ENCODE measurements around the gene PORCN. TPM values are rescaled to one million over a fixed set of nuclear protein-coding genes. Genes with fewer than 3 reads are reported as not detected.

The PORCN gene
- total RNA-seq, 1 donor from 2014 or later = 15.0 TPM

GRCh38 chrX:48475774-48476577 lies 32.8 kb upstream of the PORCN start, which contains the start of gene FTSJ1:
Gene FTSJ1 (plus strand): TSS chrX:48476199. CDS start chrX:48478048, 1,849 bp downstream.
- peak; percentile 44 for DNase-seq (ENCODE audit: extremely low read depth, low read depth, low spot score)

- DNase-seq (ENCODE audit: extremely low read depth, low read depth, low spot score) = no peak
These were observed 31.9 kb upstream of the PORCN start for GRCh38 chrX:48476919-48477318.

GRCh38 chrX:48477960-48478755 lies 30.6 kb upstream of the PORCN start:
- DNase-seq (ENCODE audit: extremely low read depth, low read depth, low spot score) = no peak

GRCh38 chrX:48478806-48479205 lies 30.0 kb upstream of the PORCN start:
- DNase-seq (ENCODE audit: extremely low read depth, low read depth, low spot score) = no peak

- DNase-seq (ENCODE audit: extremely low read depth, low read depth, low spot score) = no peak
These were observed 28.6 kb upstream of the PORCN start for GRCh38 chrX:48480142-48480541.

- no peak for DNase-seq (ENCODE audit: extremely low read depth, low read depth, low spot score)
These were observed 28.2 kb upstream of the PORCN start for GRCh38 chrX:48480583-48480982.

GRCh38 chrX:48482526-48482925 lies 26.3 kb upstream of the PORCN start:
- DNase-seq (ENCODE audit: extremely low read depth, low read depth, low spot score) = no peak

- no peak for DNase-seq (ENCODE audit: extremely low read depth, low read depth, low spot score)
These were observed 21.4 kb upstream of the PORCN start for GRCh38 chrX:48487362-48487798.

- DNase-seq (ENCODE audit: extremely low read depth, low read depth, low spot score) = no peak
These were observed 20.8 kb upstream of the PORCN start for GRCh38 chrX:48488034-48488433.

GRCh38 chrX:48489296-48489695 lies 19.5 kb upstream of the PORCN start:
- DNase-seq (ENCODE audit: extremely low read depth, low read depth, low spot score) = no peak

- DNase-seq (ENCODE audit: extremely low read depth, low read depth, low spot score) = no peak
These were observed 18.9 kb upstream of the PORCN start for GRCh38 chrX:48489892-48490291.

- DNase-seq (ENCODE audit: extremely low read depth, low read depth, low spot score) = no peak
These were observed 18.1 kb upstream of the PORCN start for GRCh38 chrX:48490661-48491060.

GRCh38 chrX:48491809-48492208 lies 17.0 kb upstream of the PORCN start:
- no peak for DNase-seq (ENCODE audit: extremely low read depth, low read depth, low spot score)

GRCh38 chrX:48492293-48492910 lies 16.4 kb upstream of the PORCN start:
- DNase-seq (ENCODE audit: extremely low read depth, low read depth, low spot score) = no peak

- no peak for DNase-seq (ENCODE audit: extremely low read depth, low read depth, low spot score)
These were observed 14.9 kb upstream of the PORCN start for GRCh38 chrX:48493890-48494364.

- DNase-seq (ENCODE audit: extremely low read depth, low read depth, low spot score) = no peak
These were observed 12.1 kb upstream of the PORCN start for GRCh38 chrX:48496660-48497059.

GRCh38 chrX:48497871-48498270 lies 10.9 kb upstream of the PORCN start:
- DNase-seq (ENCODE audit: extremely low read depth, low read depth, low spot score) = no peak

GRCh38 chrX:48498374-48498809 lies 10.4 kb upstream of the PORCN start:
- no peak for DNase-seq (ENCODE audit: extremely low read depth, low read depth, low spot score)

GRCh38 chrX:48504261-48504660 lies 4.5 kb upstream of the PORCN start:
- no peak for DNase-seq (ENCODE audit: extremely low read depth, low read depth, low spot score)

- no peak for DNase-seq (ENCODE audit: extremely low read depth, low read depth, low spot score)
These were observed 3.3 kb upstream of the PORCN start for GRCh38 chrX:48505481-48505880.

- no peak for DNase-seq (ENCODE audit: extremely low read depth, low read depth, low spot score)
These were observed 1.5 kb upstream of the PORCN start for GRCh38 chrX:48507246-48507645.
